Lung (tissue), 16 donors: ENCODE measurements around the gene LRIF1. TPM values are rescaled to one million over a fixed set of nuclear protein-coding genes. Genes with fewer than 3 reads are reported as not detected.
"Not testable (repeated sequence)": the region's sequence is repeated elsewhere in the genome, so short reads cannot be mapped to it uniquely, and the experiment has no call there.

Experiments
- ATAC-seq: fragments of 200-7000 bp; cut with Tn5 transposase; one replicate; pipeline ENCODE4 v1.9.1; 2020; ENCODE audit warnings: moderate number of reproducible peaks; ENCODE audit not compliant: insufficient read depth, low FRiP score
- DNase-seq, 3 donors: peaks; one replicate each; pipeline ENCODE4 v3.0.0-alpha.2; 2013 to 2017
- H3K27ac ChIP-seq, 2 donors: one replicate each; pipeline ENCODE4 v1.5.1; 2013; ENCODE audit warnings: mild to moderate bottlenecking in 2 of 2, moderate library complexity in 2 of 2, control low read depth in 1 of 2, inconsistent platforms in 1 of 2, low read depth in 1 of 2, low read length in 1 of 2
- H3K27me3 ChIP-seq, 3 donors: one replicate each; pipeline ENCODE4 v1.5.1; 2013; ENCODE audit warnings: low read length in 2 of 3; ENCODE audit not compliant: control insufficient read depth in 3 of 3, insufficient read depth in 3 of 3
- H3K36me3 ChIP-seq, 4 donors: one replicate each; pipeline ENCODE4 v1.5.1; 2013; ENCODE audit warnings: low read length in 4 of 4, mild to moderate bottlenecking in 1 of 4, moderate library complexity in 1 of 4; ENCODE audit not compliant: control insufficient read depth in 4 of 4, insufficient read depth in 4 of 4
- H3K4me1 ChIP-seq, 5 donors: one replicate each; pipeline ENCODE4 v1.5.1; 2013; ENCODE audit warnings: low read length in 5 of 5, mild to moderate bottlenecking in 2 of 5, moderate library complexity in 1 of 5; ENCODE audit not compliant: control insufficient read depth in 5 of 5, insufficient read depth in 5 of 5
- H3K4me3 ChIP-seq: one replicate; pipeline ENCODE4 v1.5.1; 2013; ENCODE audit warnings: mild to moderate bottlenecking, control low read depth, moderate library complexity
- H3K9ac ChIP-seq, 2 donors: one replicate each; pipeline ENCODE4 v1.5.1; 2013; ENCODE audit warnings: low read length in 2 of 2, control low read depth in 1 of 2; ENCODE audit not compliant: insufficient read depth in 1 of 2
- H3K9me3 ChIP-seq, 4 donors: one replicate each; pipeline ENCODE4 v1.5.1; 2013; ENCODE audit warnings: low read length in 3 of 4, mild to moderate bottlenecking in 1 of 4, moderate library complexity in 1 of 4; ENCODE audit not compliant: control insufficient read depth in 4 of 4, insufficient read depth in 3 of 4
- CTCF ChIP-seq: IDR thresholded peaks from 2 replicates; pipeline ENCODE4 v1.5.1; 2012; ENCODE audit warnings: mild to moderate bottlenecking; ENCODE audit errors: control extremely low read depth, extremely low read depth
- WGBS, 2 donors: extraction: QIAGEN DNeasy Blood & Tissue Kit; methylation state at CpG; one replicate each; pipeline ENCODE4 v1.1.7; 2013; 5-methylcytosine and 5-hydroxymethylcytosine counted together
- long read RNA-seq, 5 donors: transcript quantifications; one replicate each; lab custom pipeline, GENCODE V29; 2026
- polyA plus RNA-seq, 2 donors: library from polyadenylated mRNA; stranded (reverse); fragments of 200-250 nt; gene quantifications; one replicate each; pipeline ENCODE4 v1.2.1, GENCODE V29; 2013
- total RNA-seq, 2 donors: library from RNA; depleted of rRNA in 1 of 2; stranded (reverse); fragments of >200 nt in 1 of 2; gene quantifications; one replicate each; pipeline ENCODE4 v1.2.1, GENCODE V29; 2014 to 2021
- donor health status: control.
- donor health status: control.
- donor health status: Bipolar disorder and iron deficiency.
- donor health status: healthy.
- donor health status: DM: yes; HTN: yes; CAD: no.

Gene LRIF1
- total RNA-seq, result 10 to 100 TPM in 1 of 2 donors, 1 to 10 TPM in 1; 8.5 to 12.2 TPM
- polyA plus RNA-seq, result 1 to 10 TPM; 9.0 to 9.2 TPM
- long read RNA-seq, donor 1, partial matches to known transcripts, result 0 of 4 reads
- long read RNA-seq, donor 1, other reads (novel, unspliced or antisense), result 0 of 4 reads
- long read RNA-seq, donor 2, result 0 reads
- long read RNA-seq, donor 3, result 0 reads
- long read RNA-seq, donor 4, result 0 reads
- long read RNA-seq, donor 5, partial matches to known transcripts, result 0 of 1 reads
- long read RNA-seq, donor 5, other reads (novel, unspliced or antisense), result 0 of 1 reads

GRCh38 chr1:110963691-110964454 lies at the start of gene LRIF1:
LRIF1 (minus strand) TSS chr1:110963922; CDS start chr1:110963688, 234 bp downstream.
- 1 to 3% methylated on average over 54 of the region's 54 CpGs for WGBS, 2 donors

GRCh38 chr1:111008031-111008430 lies 44.3 kb upstream of the LRIF1 start:
- Histone ChIP-seq H3K36me3 (no peaks in the 10 kb centered on the region), H3K27me3 (no peaks in the 10 kb centered on the region), H3K27ac (no peak overlapping the region), H3K4me1 (no peaks in the 10 kb centered on the region), H3K9ac (no peak overlapping the region), H3K9me3 (peaks cover 0 to 10% (median 7%) of the 10 kb centered on the region in 4 donors), H3K4me3 (no peak overlapping the region)
- TF ChIP-seq CTCF, result no peak
- DNase-seq (no peak), ATAC-seq (no peak)
- 91 to 94% methylated on average over 2 of the region's 2 CpGs for WGBS, 2 donors

More at GRCh38 chr1:110963691-110964454, at the start of gene LRIF1:
- H3K36me3 ChIP-seq, result peaks cover 0 to 3% (median 0%) of the 10 kb centered on the region in 4 donors
- no peak for TF ChIP-seq CTCF
- peaks cover 4 to 30% (median 7%) of the 10 kb centered on the region in 4 donors for H3K9me3 ChIP-seq
- peak within 1 kb of the TSS; percentile 97 for H3K27ac ChIP-seq
- H3K4me1 ChIP-seq, result peaks cover 0 to 2% (median 0%) of the 10 kb centered on the region in 5 donors
- peak within 1 kb of the TSS; percentile 42 to 78 for H3K9ac ChIP-seq
- H3K4me3 ChIP-seq, result peak within 1 kb of the TSS; percentile 76
- DNase-seq (peak; percentile 99), ATAC-seq (peak; percentile 100)
- peaks cover 0 to 3% (median 2%) of the 10 kb centered on the region in 3 donors for H3K27me3 ChIP-seq

- Histone ChIP-seq H3K4me1 (no peaks in the 10 kb centered on the region), H3K27ac (no peak overlapping the region), H3K36me3 (no peaks in the 10 kb centered on the region), H3K27me3 (no peaks in the 10 kb centered on the region), H3K9ac (no peak overlapping the region), H3K9me3 (peaks cover 0 to 10% (median 7%) of the 10 kb centered on the region in 4 donors), H3K4me3 (no peak overlapping the region)
- DNase-seq (no peak), ATAC-seq (no peak)
- TF ChIP-seq CTCF, result no peak
- WGBS, 2 donors, result 86 to 91% methylated on average over 1 of the region's 1 CpG
Observed at GRCh38 chr1:111006556-111006955, 42.8 kb upstream of the LRIF1 start.

GRCh38 chr1:110999607-111000006 lies 35.9 kb upstream of the LRIF1 start:
- H3K9ac ChIP-seq, H3K9me3 ChIP-seq, H3K36me3 ChIP-seq, H3K4me3 ChIP-seq, ATAC-seq, H3K4me1 ChIP-seq, H3K27ac ChIP-seq, H3K27me3 ChIP-seq, DNase-seq: not testable (repeated sequence)

GRCh38 chr1:110992329-110992728 lies 28.6 kb upstream of the LRIF1 start:
- not testable (repeated sequence) for H3K36me3 ChIP-seq, H3K27me3 ChIP-seq, H3K4me3 ChIP-seq, H3K4me1 ChIP-seq, H3K9me3 ChIP-seq, ATAC-seq, H3K9ac ChIP-seq, H3K27ac ChIP-seq
- peak in 1 of 3 donors; percentile 1 for DNase-seq
- 13 to 21% methylated on average over 2 of the region's 2 CpGs for WGBS, 2 donors

- WGBS, 2 donors, result 84 to 93% methylated on average over 1 of the region's 1 CpG
- not testable (repeated sequence) for H3K4me3 ChIP-seq, H3K4me1 ChIP-seq, ATAC-seq, H3K9me3 ChIP-seq, H3K27me3 ChIP-seq, H3K27ac ChIP-seq, H3K9ac ChIP-seq, H3K36me3 ChIP-seq, DNase-seq
Observed at GRCh38 chr1:110991295-110991694, 27.6 kb upstream of the LRIF1 start.
